ENCODE results near the gene PTPRN2.
"Not testable (repeated sequence)": the region's sequence is repeated elsewhere in the genome, so short reads cannot be mapped to it uniquely, and the experiment has no call there.

PTPRN2 gene

GRCh38 chr7:158518980-158519632 is 68.5 kb downstream of the PTPRN2 start:
- no peak for DNase-seq (ENCODE audit: low read depth in 1 of 2, low spot score in 1 of 2)

DNA sequence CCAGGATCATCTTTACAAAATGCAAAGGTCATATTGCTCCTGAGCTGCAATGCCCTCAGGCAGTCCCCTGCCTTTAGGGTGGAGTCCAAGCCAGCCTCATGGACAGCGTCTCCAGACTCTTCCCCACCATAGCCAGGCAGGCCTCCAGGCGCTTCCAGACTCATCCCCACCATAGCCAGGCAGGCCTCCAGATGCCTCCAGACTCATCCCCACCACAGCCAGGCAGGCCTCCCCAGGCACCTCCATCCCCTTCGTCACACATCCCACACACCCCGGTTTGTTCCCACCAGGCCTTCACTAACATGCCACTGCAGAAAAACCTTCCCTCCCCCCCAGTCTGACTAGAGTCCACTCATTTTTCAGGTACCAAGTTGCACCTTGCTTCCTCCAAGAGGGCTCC is 70.1 kb downstream of the PTPRN2 start:
- no peak for DNase-seq (ENCODE audit: low read depth in 1 of 2, low spot score in 1 of 2)

GRCh38 chr7:158517072-158517471 is 70.6 kb downstream of the PTPRN2 start:
- DNase-seq (ENCODE audit: low read depth in 1 of 2, low spot score in 1 of 2) = no peak

- DNase-seq (ENCODE audit: low read depth in 1 of 2, low spot score in 1 of 2) = no peak
These were observed 71.1 kb downstream of the PTPRN2 start for GRCh38 chr7:158516524-158516923.

GRCh38 chr7:158512869-158513268 is 74.8 kb downstream of the PTPRN2 start:
- no peak for DNase-seq (ENCODE audit: low read depth in 1 of 2, low spot score in 1 of 2)

- no peak for DNase-seq (ENCODE audit: low read depth in 1 of 2, low spot score in 1 of 2)
These were observed 75.6 kb downstream of the PTPRN2 start for GRCh38 chr7:158512042-158512441.

GRCh38 chr7:158508802-158509385 is 78.7 kb downstream of the PTPRN2 start:
- DNase-seq (ENCODE audit: low read depth in 1 of 2, low spot score in 1 of 2) = no peak

DNA sequence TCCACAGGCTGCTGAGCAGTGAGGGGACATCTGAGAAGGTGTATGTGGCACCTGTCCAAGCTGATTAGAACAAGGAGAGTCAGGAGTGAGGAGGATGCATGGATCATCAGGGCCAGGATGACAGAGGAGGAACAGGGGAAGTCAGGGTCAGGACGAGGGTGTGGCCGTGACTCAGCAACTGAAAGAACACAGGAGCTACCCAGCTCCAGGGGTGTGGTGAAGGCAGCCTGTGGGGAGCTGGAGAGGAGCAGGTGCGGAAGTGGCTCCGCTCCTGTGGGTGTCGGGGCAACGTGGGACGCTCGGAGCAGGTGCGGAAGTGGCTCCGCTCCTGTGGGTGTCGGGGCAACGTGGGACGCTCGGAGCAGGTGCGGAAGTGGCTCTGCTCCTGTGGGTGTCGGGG is 79.3 kb downstream of the PTPRN2 start:
- not testable (repeated sequence) for DNase-seq (ENCODE audit: low read depth in 1 of 2, low spot score in 1 of 2)

DNA sequence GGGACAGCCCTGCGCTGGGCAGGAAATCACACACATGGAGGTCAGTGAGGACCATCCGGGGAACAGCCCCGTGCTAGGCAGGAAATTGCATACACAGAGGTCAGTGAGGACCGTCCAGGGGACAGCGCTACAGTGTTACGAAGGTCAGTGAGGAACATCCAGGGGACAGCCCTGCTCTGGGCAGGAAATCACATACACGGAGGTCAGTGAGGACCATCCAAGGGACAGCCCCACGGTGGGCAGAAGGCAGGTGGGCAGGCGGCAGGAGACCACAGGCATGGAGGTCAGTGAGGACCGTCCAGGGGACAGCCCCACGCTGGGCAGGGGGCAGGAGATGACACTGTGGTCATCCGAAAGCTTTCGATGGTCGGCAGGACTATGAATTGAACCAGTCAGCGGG is 79.7 kb downstream of the PTPRN2 start:
- no peak for DNase-seq (ENCODE audit: low read depth in 1 of 2, low spot score in 1 of 2)

DNA sequence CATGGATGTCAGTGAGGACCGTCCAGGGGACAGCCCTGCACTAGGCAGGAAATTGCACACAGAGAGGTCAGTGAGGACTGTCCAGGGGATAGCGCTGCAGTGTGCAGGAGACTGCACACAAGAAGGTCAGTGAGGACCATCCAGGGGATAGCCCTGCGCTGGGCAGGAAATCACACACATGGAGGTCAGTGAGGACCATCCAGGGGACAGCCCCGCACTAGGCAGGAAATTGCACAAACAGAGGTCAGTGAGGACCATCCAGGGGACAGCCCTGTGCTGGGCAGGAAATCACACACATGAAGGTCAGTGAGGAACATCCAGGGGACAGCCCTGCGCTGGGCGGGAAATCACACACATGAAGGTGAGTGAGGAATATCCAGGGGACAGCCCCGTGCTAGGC is 80.4 kb downstream of the PTPRN2 start:
- not testable (repeated sequence) for DNase-seq (ENCODE audit: low read depth in 1 of 2, low spot score in 1 of 2)

DNA sequence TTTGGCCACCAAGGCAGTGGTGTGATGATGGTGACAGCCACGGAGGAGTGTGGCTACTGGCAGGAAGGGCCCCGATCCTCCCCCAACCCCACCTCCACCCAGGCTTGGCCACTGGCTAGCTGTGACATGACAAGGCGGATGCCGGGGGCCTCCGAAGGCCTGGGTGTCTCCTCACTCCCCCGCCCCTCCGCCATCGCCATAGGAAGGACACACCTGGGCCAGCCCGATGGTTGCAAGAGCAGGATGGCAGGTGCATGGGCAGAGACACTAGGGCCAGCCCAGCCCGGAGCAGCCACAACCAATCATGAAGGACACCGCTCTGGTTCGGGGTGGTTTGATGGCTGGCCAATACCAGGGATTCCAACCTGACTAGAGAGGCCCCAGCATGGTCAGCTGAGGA is 81.0 kb downstream of the PTPRN2 start:
- DNase-seq (ENCODE audit: low read depth in 1 of 2, low spot score in 1 of 2) = no peak

DNA sequence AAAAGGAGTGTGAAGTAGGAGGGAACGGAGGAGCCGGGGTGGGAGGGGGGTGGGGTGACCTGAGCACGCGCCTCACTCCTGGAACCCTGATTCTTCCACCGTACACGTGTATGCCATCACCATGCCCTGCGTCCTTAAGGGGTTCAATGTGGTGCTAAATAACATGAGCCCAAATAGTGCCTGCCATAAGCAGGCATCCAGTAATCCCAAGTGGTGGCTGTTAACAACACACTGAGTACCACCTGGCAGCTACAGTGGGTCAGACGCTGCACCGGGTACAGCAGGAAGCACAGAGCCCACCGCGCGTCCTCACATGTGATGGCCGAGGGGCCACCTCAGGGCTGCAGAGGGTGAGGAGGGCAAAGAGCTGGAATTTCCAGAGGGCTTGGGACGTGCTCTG is 81.9 kb downstream of the PTPRN2 start:
- no peak for DNase-seq (ENCODE audit: low read depth in 1 of 2, low spot score in 1 of 2)

DNA sequence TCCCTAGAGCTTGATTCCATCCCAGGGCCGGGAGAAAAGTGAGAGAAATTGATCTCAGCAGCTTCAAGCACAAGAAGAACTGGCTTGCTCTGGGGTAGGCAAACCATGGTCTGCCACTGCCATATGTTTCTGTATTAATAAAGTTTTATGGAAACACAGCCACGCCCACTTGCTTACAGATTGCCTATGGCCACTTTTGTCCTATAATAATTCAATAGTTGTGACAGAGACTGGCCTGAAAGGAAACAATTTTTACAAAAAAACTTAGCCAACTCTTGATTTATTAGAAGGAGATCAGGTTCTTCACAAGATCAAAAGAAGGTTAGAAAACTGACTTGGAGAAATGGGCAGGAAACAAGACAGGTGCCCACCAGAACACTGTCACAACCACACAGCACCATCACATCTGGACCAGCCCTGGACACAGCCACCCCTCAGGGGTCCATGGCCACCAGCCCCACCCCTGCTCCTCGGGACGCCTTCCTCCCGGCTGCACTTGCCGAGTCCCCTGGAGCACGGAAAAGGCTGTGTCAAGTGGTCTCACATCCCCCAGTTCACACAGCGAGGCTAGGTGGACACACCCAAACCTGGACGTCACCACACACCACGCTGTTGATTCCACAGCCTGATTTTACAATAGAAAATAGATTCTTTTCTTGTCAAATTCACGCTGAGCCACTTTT is 85.4 kb downstream of the PTPRN2 start:
- DNase-seq (ENCODE audit: low read depth in 1 of 2, low spot score in 1 of 2) = no peak

DNA sequence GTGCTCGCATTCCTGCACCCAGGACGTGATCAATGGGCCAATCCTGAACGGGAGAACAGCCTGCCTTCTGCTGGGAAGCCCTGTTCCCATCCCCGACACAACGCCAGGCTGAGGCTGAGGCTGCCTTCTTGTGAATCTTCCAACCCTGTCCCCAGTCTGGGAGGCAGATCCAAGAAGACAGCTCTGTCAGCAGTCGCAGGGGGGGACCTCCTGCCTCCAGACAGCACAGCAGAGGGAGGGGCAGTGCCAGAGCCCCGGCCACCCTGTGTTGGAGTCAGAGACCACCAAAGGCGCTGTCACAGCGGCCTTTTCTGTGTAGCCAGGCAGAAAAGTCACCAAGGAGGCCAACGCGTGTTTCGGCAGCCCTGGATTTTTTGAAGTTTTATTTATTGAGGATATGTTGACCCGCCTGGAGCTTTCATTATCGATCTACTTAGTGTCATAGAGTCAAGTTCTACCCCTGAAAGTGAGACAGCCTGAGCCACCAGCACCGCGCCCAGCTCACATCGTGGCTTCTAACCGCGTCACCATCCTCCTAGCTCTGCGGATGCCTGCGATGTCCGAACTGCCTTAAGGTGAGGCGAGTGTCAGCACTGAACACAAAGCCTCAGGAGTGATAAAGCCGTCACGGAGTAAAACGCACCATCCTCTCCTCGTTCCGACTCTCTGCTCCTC is 86.1 kb downstream of the PTPRN2 start:
- no peak for DNase-seq (ENCODE audit: low read depth in 1 of 2, low spot score in 1 of 2)

DNA sequence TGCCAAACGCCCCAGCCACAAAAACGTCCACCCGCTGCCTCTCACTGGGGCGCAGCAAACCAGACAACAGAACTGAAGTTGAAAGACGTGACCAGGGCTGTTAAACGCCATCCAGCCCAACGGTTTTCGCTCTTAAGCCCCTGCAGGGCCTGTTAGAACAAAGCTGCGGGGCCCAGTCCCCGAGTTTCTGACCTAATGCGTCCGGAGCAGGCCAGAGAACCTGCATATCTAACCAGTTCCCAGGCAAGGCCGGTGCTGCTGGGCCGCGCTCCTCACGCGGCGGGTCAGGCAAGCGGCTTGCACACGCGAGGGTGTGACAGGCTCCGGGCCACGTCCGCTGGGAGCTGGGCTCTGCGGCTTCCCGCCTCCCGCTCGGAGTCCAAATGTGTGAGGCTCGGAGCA is 87.0 kb downstream of the PTPRN2 start:
- no peak for DNase-seq (ENCODE audit: low read depth in 1 of 2, low spot score in 1 of 2)

DNA sequence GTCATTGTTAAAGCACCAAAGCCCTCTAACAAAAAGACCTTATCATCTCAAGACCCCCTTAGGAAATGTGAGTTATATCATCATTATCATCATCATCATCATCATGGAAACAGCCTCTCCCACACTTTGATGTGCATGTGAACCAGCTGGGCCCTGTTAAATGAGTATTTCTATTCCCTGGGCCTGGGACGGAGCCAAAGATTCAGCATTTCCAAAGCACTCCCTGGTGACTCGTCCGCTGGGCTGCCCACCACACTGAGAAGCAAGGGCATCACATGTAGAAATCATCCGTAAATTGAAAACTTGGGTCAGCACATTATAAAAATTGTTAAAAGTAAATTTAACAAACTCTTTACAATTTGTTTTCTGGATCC is 88.6 kb downstream of the PTPRN2 start:
- no peak for DNase-seq (ENCODE audit: low read depth in 1 of 2, low spot score in 1 of 2)

GRCh38 chr7:158498443-158499081 is 89.1 kb downstream of the PTPRN2 start:
- no peak for DNase-seq (ENCODE audit: low read depth in 1 of 2, low spot score in 1 of 2)

- DNase-seq (ENCODE audit: low read depth in 1 of 2, low spot score in 1 of 2) = no peak
These were observed 90.0 kb downstream of the PTPRN2 start for GRCh38 chr7:158497627-158498026.

GRCh38 chr7:158495786-158496185 is 91.8 kb downstream of the PTPRN2 start:
- no peak for DNase-seq (ENCODE audit: low read depth in 1 of 2, low spot score in 1 of 2)

- no peak for DNase-seq (ENCODE audit: low read depth in 1 of 2, low spot score in 1 of 2)
These were observed 92.4 kb downstream of the PTPRN2 start for GRCh38 chr7:158495216-158495615.

GRCh38 chr7:158494643-158495042 is 93.0 kb downstream of the PTPRN2 start:
- no peak for DNase-seq (ENCODE audit: low read depth in 1 of 2, low spot score in 1 of 2)

GRCh38 chr7:158494162-158494586 is 93.4 kb downstream of the PTPRN2 start:
- no peak for DNase-seq (ENCODE audit: low read depth in 1 of 2, low spot score in 1 of 2)
